Loucy (cell line): ENCODE data around the gene CNTNAP2.

Experiments used
- H2AFZ ChIP-seq: fragments of 200-600 bp; sonication (generic); 2 replicates; pipeline ENCODE4 v1.6.0; 2016; ENCODE audit warnings: antibody characterized with exemption, mild to moderate bottlenecking, low read length, moderate library complexity
- H3F3A ChIP-seq: fragments of 200-600 bp; 2 replicates; pipeline ENCODE4 v1.6.0; 2016; ENCODE audit warnings: antibody characterized with exemption, low read depth, mild to moderate bottlenecking
- H3K27me3 ChIP-seq: fragments of 200-600 bp; sonication (generic); 2 replicates; pipeline ENCODE4 v1.6.1; 2014; ENCODE audit warnings: low read length, mild to moderate bottlenecking; ENCODE audit not compliant: insufficient read depth, poor library complexity, severe bottlenecking
- H3K36me3 ChIP-seq: fragments of 200-600 bp; sonication (generic); 2 replicates; pipeline ENCODE4 v1.6.1; 2016; ENCODE audit warnings: low read length; ENCODE audit not compliant: insufficient read depth
- H3K4me1 ChIP-seq: fragments of 200-600 bp; sonication (generic); 2 replicates; pipeline ENCODE4 v1.5.1; 2014; ENCODE audit warnings: low read length, mild to moderate bottlenecking; ENCODE audit not compliant: insufficient read depth, poor library complexity, severe bottlenecking
- H3K4me2 ChIP-seq: fragments of 200-600 bp; sonication (generic); 2 replicates; pipeline ENCODE4 v1.6.0; 2014; ENCODE audit warnings: antibody characterized with exemption, low read length, low read depth, mild to moderate bottlenecking; ENCODE audit not compliant: poor library complexity, severe bottlenecking
- H3K4me3 ChIP-seq: fragments of 200-600 bp; sonication (generic); 2 replicates; pipeline ENCODE4 v1.5.1; 2014; ENCODE audit warnings: low read length, mild to moderate bottlenecking, mixed read lengths; ENCODE audit not compliant: poor library complexity, severe bottlenecking
- H3K79me2 ChIP-seq: fragments of 200-600 bp; sonication (generic); 2 replicates; pipeline ENCODE4 v1.6.1; 2014; ENCODE audit warnings: low read length; ENCODE audit not compliant: insufficient read depth
- H3K9ac ChIP-seq: fragments of 200-600 bp; sonication (generic); 2 replicates; pipeline ENCODE4 v1.6.0; 2014; ENCODE audit warnings: mild to moderate bottlenecking, low read depth, low read length, moderate library complexity; ENCODE audit not compliant: poor library complexity, severe bottlenecking
- H3K9me2 ChIP-seq: fragments of 200-600 bp; sonication (generic); replicated peaks from 2 replicates; pipeline ENCODE4 v1.6.1; 2016; ENCODE audit warnings: low read depth, low read length, mixed read lengths
- H3K9me3 ChIP-seq: fragments of 200-600 bp; sonication (generic); 2 replicates; pipeline ENCODE4 v1.6.1; 2014; ENCODE audit warnings: mild to moderate bottlenecking, antibody characterized with exemption, low read length, low read depth; ENCODE audit not compliant: insufficient read depth
- H4K20me1 ChIP-seq: fragments of 200-600 bp; sonication (generic); 2 replicates; pipeline ENCODE4 v1.6.0; 2014; ENCODE audit warnings: antibody characterized with exemption, low read length, mild to moderate bottlenecking; ENCODE audit not compliant: insufficient read depth, poor library complexity, severe bottlenecking
- EZH2phosphoT487 ChIP-seq: fragments of 200-600 bp; IDR thresholded peaks from 2 replicates; pipeline ENCODE4 v1.6.1; 2018; ENCODE audit warnings: antibody characterized with exemption, mild to moderate bottlenecking, moderate library complexity, borderline replicate concordance
- TF ChIP-seq, protein P1 (sequence below): fragments of 200-600 bp; sonication (generic); conservative IDR thresholded peaks from 2 replicates; pipeline ENCODE4 v1.5.1; 2014; ENCODE audit warnings: mild to moderate bottlenecking, antibody characterized with exemption, low read length

The CNTNAP2 gene

GRCh38 chr7:148466120-148466519, 2349.5 kb downstream of the CNTNAP2 start:
- Histone ChIP-seq H3K4me3 (no peak overlapping the region), H3K27me3 (no peaks in the 10 kb centered on the region), H3K4me2 (no peak overlapping the region), H3K9me3 (no peaks in the 10 kb centered on the region), H3K9ac (no peak overlapping the region), H3F3A (no peaks in the 10 kb centered on the region), H3K36me3 (no peaks in the 10 kb centered on the region), H4K20me1 (no peaks in the 10 kb centered on the region), H3K9me2 (no peaks in the 10 kb centered on the region), H2AFZ (no peak overlapping the region), H3K79me2 (no peaks in the 10 kb centered on the region), H3K4me1 (no peaks in the 10 kb centered on the region)
- TF ChIP-seq, protein P1, sequence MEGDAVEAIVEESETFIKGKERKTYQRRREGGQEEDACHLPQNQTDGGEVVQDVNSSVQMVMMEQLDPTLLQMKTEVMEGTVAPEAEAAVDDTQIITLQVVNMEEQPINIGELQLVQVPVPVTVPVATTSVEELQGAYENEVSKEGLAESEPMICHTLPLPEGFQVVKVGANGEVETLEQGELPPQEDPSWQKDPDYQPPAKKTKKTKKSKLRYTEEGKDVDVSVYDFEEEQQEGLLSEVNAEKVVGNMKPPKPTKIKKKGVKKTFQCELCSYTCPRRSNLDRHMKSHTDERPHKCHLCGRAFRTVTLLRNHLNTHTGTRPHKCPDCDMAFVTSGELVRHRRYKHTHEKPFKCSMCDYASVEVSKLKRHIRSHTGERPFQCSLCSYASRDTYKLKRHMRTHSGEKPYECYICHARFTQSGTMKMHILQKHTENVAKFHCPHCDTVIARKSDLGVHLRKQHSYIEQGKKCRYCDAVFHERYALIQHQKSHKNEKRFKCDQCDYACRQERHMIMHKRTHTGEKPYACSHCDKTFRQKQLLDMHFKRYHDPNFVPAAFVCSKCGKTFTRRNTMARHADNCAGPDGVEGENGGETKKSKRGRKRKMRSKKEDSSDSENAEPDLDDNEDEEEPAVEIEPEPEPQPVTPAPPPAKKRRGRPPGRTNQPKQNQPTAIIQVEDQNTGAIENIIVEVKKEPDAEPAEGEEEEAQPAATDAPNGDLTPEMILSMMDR, result no peak
- TF ChIP-seq EZH2phosphoT487, result no peak

DNA sequence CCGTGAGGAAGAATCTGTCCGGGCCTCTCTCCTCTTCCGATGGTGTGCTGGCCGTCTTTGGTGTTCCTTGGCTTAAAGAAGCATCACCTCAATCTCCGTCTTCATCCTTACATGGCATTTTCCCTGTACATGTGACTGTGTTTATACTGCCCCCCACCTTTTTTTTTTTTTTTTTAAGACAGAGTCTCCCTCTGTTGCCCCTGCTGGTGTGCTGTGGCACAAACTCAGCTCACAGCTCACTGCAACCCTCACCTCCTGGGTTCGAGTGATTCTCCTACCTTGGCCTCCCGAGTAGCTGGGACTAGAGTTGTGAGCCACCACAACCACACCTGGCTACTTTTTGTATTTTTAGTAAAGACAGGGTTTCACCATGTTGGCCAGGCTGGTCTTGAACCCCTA, 2352.1 kb downstream of the CNTNAP2 start:
- H2AFZ ChIP-seq, result no peak overlapping the region
- no peaks in the 10 kb centered on the region for H3K9me2 ChIP-seq

More for the DNA sequence above, 2352.1 kb downstream of the CNTNAP2 start:
- Histone ChIP-seq H3K36me3 (no peaks in the 10 kb centered on the region), H3K79me2 (no peaks in the 10 kb centered on the region), H4K20me1 (no peaks in the 10 kb centered on the region), H3K4me2 (no peak overlapping the region), H3K4me3 (no peak overlapping the region), H3F3A (no peaks in the 10 kb centered on the region), H3K4me1 (no peaks in the 10 kb centered on the region), H3K9ac (no peak overlapping the region), H3K9me3 (no peaks in the 10 kb centered on the region), H3K27me3 (no peaks in the 10 kb centered on the region)
- TF ChIP-seq, protein P1, result no peak
- TF ChIP-seq EZH2phosphoT487, result no peak
